IPS-15b (cell line): ENCODE measurements around the gene LEUTX.
"Not testable (repeated sequence)": the region's sequence is repeated elsewhere in the genome, so short reads cannot be mapped to it uniquely, and the experiment has no call there.

Source experiments
- H3K27me3 ChIP-seq: one replicate; pipeline ENCODE4 v1.6.1; 2013; ENCODE audit warnings: low read length; ENCODE audit not compliant: control insufficient read depth, insufficient read depth
- H3K36me3 ChIP-seq: one replicate; pipeline ENCODE4 v1.6.1; 2013; ENCODE audit warnings: low read length; ENCODE audit not compliant: control insufficient read depth, insufficient read depth
- H3K4me1 ChIP-seq: one replicate; pipeline ENCODE4 v1.6.1; 2013; ENCODE audit warnings: mild to moderate bottlenecking, low read length; ENCODE audit not compliant: control insufficient read depth, insufficient read depth
- H3K4me3 ChIP-seq: one replicate; pipeline ENCODE4 v1.5.1; 2013; ENCODE audit warnings: low read depth, low read length
- H3K9ac ChIP-seq: one replicate; pipeline ENCODE4 v1.6.1; 2013; ENCODE audit warnings: low read depth, mild to moderate bottlenecking, low read length
- H3K9me3 ChIP-seq: one replicate; pipeline ENCODE4 v1.6.1; 2013; ENCODE audit warnings: mild to moderate bottlenecking, low read length; ENCODE audit not compliant: control insufficient read depth, insufficient read depth

The LEUTX gene

DNA sequence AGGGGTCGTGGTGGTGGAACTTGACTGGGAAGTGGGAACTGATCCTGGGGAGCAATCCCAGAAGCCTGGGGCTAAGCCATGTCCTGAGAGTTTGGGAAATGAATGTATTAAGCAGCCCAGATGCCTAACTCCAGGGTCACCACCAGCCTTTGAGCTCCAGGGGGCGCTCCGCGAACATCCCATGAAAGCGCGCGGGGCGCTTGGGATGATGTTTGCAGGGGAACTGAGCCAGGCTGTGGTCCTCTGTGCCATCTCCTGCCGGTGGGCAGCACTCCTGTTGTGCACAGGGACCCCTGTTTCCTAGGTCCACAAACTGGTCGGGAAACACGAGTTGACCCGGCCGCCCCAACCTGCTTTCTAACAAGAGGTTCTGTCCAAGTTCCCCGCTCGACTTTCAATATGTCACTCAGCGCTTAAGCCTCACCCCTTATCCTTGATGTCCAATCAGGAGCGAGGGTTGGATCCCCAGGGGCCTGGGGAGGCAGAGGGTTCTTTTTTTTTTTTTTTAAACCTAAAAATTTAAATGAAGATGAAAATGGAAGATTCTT, 14.4 kb downstream of the LEUTX start:
- Histone ChIP-seq H3K4me3 (peak overlapping the region; percentile 77), H3K4me1 (peaks cover 6% of the 10 kb centered on the region), H3K9ac (no peak overlapping the region), H3K9me3 (no peaks in the 10 kb centered on the region), H3K36me3 (no peaks in the 10 kb centered on the region), H3K27me3 (no peaks in the 10 kb centered on the region)

DNA sequence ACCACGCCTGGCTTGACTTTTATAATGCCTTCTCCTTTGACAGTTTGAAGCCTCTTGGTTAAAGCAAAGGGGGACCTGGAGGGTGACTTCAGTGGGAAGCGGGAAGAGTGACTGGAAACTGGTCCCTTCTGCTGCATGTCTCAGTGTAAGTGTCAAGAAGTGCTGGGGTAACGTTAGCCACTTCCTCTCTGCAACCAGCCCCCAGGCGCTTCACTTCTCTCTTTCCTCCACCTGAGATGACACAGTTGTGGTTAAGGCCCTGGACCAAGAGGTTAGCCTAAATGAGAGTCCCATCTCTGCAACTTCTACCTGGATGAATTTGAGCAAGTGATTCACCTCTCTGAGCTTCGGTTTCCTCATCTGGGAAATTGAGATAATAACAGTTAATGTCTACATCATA, 16.3 kb downstream of the LEUTX start:
- no peak overlapping the region for H3K4me3 ChIP-seq
- no peaks in the 10 kb centered on the region for H3K27me3 ChIP-seq

GRCh38 chr19:39796000-39796498, 17.4 kb downstream of the LEUTX start:
- Histone ChIP-seq H3K27me3 (no peaks in the 10 kb centered on the region), H3K36me3 (no peaks in the 10 kb centered on the region), H3K9me3 (no peaks in the 10 kb centered on the region), H3K4me3 (no peak overlapping the region), H3K4me1 (peaks cover 6% of the 10 kb centered on the region), H3K9ac (no peak overlapping the region)

More for the DNA sequence above, 16.3 kb downstream of the LEUTX start:
- H3K9ac ChIP-seq: no peak overlapping the region
- H3K36me3 ChIP-seq: no peaks in the 10 kb centered on the region
- no peaks in the 10 kb centered on the region for H3K9me3 ChIP-seq
- peaks cover 6% of the 10 kb centered on the region for H3K4me1 ChIP-seq

GRCh38 chr19:39797083-39797482, 18.4 kb downstream of the LEUTX start:
- Histone ChIP-seq H3K4me3 (no peak overlapping the region), H3K27me3 (no peaks in the 10 kb centered on the region), H3K9me3 (no peaks in the 10 kb centered on the region), H3K9ac (no peak overlapping the region), H3K36me3 (no peaks in the 10 kb centered on the region), H3K4me1 (peaks cover 6% of the 10 kb centered on the region)

GRCh38 chr19:39802958-39803357, 24.3 kb downstream of the LEUTX start:
- peaks cover 5% of the 10 kb centered on the region for H3K4me1 ChIP-seq
- H3K27me3 ChIP-seq: no peaks in the 10 kb centered on the region
- H3K9ac ChIP-seq: no peak overlapping the region
- no peaks in the 10 kb centered on the region for H3K9me3 ChIP-seq
- H3K4me3 ChIP-seq: no peak overlapping the region
- no peaks in the 10 kb centered on the region for H3K36me3 ChIP-seq

- Histone ChIP-seq H3K4me1 (peaks cover 5% of the 10 kb centered on the region), H3K36me3 (no peaks in the 10 kb centered on the region), H3K9ac (no peak overlapping the region), H3K27me3 (no peaks in the 10 kb centered on the region), H3K9me3 (no peaks in the 10 kb centered on the region), H3K4me3 (no peak overlapping the region)
These were observed 26.4 kb downstream of the LEUTX start for GRCh38 chr19:39805104-39805503.

- no peaks in the 10 kb centered on the region for H3K27me3 ChIP-seq
These were observed 29.3 kb downstream of the LEUTX start for GRCh38 chr19:39807846-39808364.

DNA sequence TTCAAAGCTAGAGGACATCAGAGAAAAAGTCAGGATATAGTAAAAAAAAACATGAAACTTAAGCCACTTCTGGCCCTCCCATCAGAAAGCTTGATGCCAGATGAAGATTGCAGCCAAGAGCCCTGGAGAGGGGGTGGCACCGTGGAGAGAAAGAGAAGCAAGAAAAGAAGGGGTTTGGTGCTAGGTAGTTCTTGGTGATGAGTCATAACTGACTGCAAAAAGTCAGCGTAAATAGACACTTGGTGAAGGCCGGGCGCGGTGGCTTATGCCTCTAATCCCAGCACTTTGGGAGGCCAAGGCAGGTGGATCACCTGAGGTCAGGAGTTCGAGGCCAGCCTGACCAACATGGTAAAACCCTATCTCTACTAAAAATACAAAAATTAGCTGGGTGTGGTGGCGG, 30.0 kb downstream of the LEUTX start:
- not testable (repeated sequence) for H3K27me3 ChIP-seq, H3K9me3 ChIP-seq, H3K4me3 ChIP-seq, H3K4me1 ChIP-seq, H3K36me3 ChIP-seq, H3K9ac ChIP-seq

More at GRCh38 chr19:39807846-39808364, 29.3 kb downstream of the LEUTX start:
- Histone ChIP-seq H3K4me1 (peaks cover 2% of the 10 kb centered on the region), H3K9me3 (no peaks in the 10 kb centered on the region), H3K4me3 (no peak overlapping the region), H3K36me3 (no peaks in the 10 kb centered on the region), H3K9ac (no peak overlapping the region)

DNA sequence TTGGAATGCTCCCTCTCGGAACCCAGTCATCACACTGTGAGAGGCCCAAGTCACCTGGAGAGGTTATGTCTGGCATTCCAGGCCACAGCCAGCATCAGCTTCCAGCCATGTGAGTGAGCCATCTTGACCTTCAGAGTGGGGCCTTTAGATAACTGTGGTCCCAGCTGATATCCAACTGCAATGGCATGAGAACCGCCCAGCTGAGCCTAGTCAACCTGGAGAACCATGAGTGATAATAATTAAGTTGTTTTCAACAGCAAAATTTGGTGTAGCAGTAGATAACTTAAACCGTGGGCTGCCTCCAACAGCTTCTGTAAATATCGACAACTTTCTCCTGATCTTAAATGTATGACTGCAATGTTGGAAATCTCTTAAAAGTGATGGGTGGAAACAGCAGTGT, 30.7 kb downstream of the LEUTX start:
- H3K4me3 ChIP-seq: no peak overlapping the region
- no peaks in the 10 kb centered on the region for H3K9me3 ChIP-seq
- no peak overlapping the region for H3K9ac ChIP-seq
- no peaks in the 10 kb centered on the region for H3K36me3 ChIP-seq
- H3K4me1 ChIP-seq: no peaks in the 10 kb centered on the region
- no peaks in the 10 kb centered on the region for H3K27me3 ChIP-seq

DNA sequence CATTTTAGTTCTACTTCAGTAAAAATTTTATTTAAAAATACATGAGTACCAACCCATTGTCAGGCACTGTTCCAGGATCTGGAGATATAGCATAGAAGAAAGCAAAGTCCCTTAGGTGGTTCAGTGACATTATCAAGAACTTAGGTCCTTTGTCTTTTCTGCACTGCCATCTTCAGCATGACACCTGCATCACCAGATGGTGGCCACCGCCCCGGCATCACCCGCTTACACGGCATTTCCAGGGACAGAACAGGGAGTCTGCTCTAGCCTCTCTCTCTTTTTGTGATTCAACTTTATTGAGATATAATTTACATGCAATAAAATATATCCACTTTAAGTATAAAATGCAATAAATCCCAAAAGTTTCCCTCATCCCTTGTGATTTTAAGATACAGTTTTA, 31.8 kb downstream of the LEUTX start:
- no peaks in the 10 kb centered on the region for H3K36me3 ChIP-seq
- H3K9me3 ChIP-seq: no peaks in the 10 kb centered on the region
- no peaks in the 10 kb centered on the region for H3K27me3 ChIP-seq
- H3K4me3 ChIP-seq: no peak overlapping the region
- no peaks in the 10 kb centered on the region for H3K4me1 ChIP-seq
- H3K9ac ChIP-seq: no peak overlapping the region

- no peaks in the 10 kb centered on the region for H3K36me3 ChIP-seq
- no peak overlapping the region for H3K4me3 ChIP-seq
- no peaks in the 10 kb centered on the region for H3K9me3 ChIP-seq
- H3K4me1 ChIP-seq: no peaks in the 10 kb centered on the region
- H3K9ac ChIP-seq: no peak overlapping the region
- H3K27me3 ChIP-seq: no peaks in the 10 kb centered on the region
These were observed 32.4 kb downstream of the LEUTX start for GRCh38 chr19:39811064-39811463.

GRCh38 chr19:39813264-39813993, 34.8 kb downstream of the LEUTX start:
- H3K4me3 ChIP-seq: no peak overlapping the region
- H3K9me3 ChIP-seq: no peaks in the 10 kb centered on the region
- H3K4me1 ChIP-seq: no peaks in the 10 kb centered on the region
- no peaks in the 10 kb centered on the region for H3K36me3 ChIP-seq
- H3K9ac ChIP-seq: no peak overlapping the region
- H3K27me3 ChIP-seq: no peaks in the 10 kb centered on the region
